Activated gamma-delta T cell treated with Interleukin-2 at 50 U/mL for 16 hours (primary cell): ENCODE data around the gene GPER1.
"Not testable (repeated sequence)": the region's sequence is repeated elsewhere in the genome, so short reads cannot be mapped to it uniquely, and the experiment has no call there.

ENCODE experiments used
- DNase-seq: peaks from one replicate; pipeline ENCODE4 v3.0.0-alpha.2; 2020

The GPER1 gene

DNA sequence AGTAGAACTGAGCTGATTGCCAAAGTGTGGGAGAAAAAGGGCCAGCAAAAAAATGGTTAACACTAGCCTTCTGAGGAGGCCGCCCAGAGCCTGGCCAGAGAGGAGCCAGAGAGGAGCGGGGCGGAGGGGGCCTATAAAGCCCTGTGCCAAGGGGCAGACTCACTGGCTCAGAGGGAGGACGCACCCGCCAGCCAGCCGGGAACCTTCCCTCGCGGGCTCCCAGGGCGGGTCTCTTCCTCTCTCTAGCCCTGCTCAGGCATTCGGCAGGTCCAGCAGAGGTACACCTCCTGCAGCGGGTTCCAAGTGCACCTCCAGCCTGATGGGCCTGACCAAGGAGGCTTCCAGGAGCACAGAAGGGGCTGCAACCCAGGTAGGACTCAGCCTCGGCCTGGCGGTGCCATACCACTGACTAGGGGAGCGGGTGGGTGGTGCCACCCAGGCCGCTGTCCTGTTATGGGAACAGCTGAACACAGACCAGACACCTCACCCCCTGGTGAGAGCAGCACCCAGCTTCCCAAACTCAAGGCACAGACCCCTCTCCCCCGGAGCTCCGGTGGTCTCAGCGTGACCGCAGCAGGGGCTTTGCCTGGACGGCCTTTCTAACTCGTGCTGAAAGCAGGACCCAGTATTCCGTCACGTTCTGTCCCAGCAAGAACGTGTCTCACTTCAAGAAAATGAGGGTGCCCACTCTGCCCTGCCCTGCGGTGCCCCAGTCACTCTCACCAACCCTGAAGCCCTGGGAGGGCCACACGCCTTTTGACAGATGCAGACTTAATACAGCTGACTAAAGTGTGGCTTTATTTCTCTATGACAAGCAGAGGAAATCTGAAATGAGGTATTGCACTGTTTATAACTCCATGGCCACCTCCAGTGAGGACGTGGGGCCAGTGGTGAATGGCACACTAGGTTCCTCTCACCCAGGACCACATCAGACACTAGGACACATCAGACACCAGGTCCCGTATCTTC is at the start of gene GPER1:
GPER1 (plus strand) TSS at position 162 of the 969 bp plus-strand sequence. CDS start 3,616 bp downstream, outside the sequence.
- DNase-seq: no peak

- DNase-seq: not testable (repeated sequence)
These were observed 47.7 kb upstream of the GPER1 start for GRCh38 chr7:1040233-1040632.

DNA sequence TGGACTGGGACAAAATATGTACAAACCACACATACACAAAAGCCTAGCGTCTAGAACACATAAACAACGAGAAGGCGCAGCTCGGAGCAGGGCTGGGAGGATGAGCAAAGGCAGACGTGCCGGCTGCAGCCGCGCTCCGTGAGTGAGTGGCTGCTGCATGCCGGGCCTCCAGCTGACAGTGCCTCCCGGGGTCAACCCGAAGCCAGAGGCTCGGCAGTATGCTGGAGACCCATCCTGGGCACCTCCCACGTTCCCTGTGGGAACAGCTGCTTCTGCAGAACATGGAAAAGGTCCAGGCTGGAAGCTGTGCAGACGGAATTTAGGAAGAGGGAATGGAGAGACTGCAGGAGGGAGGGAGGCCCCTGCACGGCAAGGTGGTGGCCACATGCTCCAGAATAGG is 47.1 kb upstream of the GPER1 start:
- DNase-seq: no peak

GRCh38 chr7:1041551-1042491 is 46.1 kb upstream of the GPER1 start:
- peak; percentile 36 for DNase-seq

DNA sequence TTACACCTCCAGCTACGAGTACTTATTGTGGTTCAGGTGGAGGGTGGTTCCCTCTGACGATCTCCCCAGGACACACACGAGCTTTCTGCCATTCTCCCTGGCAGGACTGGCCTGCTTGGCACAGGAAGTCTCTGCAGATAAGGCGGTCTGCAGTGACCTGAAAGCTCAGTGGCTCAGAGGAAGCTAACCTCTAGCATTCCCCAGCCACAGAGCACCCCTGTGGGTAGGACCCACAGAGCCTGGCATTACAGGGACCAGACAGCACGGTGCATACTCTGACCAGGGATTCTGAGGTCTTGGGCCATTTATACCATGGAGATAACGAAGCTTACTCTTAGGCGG is 45.5 kb upstream of the GPER1 start:
- no peak for DNase-seq

GRCh38 chr7:1043552-1044188 is 44.2 kb upstream of the GPER1 start:
- DNase-seq: no peak

DNA sequence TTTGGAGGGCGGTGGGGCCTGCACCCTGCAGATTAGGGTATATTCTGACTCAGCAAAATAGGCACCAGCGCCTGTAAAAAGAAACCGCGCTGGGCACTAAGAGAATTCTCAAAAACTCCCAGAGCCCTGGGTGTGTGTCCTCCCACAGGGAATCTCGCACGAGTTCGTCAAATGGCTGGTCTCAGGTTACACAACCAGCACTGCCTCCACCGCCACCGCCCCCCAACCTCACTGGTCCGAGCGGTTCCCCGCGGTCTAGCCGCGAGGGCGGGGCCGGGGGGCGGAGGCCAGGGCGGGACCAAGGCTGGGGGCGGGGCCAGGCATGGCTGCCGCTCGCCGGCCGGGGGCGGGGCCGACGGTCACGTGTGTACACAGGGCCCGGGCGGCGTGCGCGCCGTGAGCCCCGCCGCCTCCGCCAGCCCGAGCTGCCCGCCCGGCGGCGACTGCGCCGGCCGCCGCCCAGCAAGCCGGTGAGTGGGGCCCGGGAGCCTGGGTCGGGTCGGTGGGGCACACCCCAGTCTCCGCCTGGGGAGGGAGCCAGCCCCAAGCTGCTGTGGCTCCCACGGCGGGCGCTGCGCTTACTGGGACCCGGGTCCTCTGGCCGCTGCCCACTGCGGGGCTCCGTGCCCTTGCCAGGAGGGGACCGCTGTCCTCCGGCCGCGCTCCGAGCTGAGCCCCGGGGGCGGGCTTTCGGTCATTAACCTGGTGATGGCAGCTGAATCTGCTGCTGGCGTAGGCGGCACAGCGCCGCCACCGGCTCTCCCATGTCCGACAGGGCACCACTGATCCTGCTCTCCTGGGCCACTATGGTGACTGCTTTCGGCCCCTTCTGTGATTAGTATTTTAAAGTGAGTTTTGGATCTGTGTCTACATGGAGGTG is 43.5 kb upstream of the GPER1 start, which contains the start of gene GPR146:
GPR146 (plus strand) TSS at position 358 of the 880 bp plus-strand sequence. CDS start 12,970 bp downstream, outside the sequence.
- peak; percentile 93 for DNase-seq

DNA sequence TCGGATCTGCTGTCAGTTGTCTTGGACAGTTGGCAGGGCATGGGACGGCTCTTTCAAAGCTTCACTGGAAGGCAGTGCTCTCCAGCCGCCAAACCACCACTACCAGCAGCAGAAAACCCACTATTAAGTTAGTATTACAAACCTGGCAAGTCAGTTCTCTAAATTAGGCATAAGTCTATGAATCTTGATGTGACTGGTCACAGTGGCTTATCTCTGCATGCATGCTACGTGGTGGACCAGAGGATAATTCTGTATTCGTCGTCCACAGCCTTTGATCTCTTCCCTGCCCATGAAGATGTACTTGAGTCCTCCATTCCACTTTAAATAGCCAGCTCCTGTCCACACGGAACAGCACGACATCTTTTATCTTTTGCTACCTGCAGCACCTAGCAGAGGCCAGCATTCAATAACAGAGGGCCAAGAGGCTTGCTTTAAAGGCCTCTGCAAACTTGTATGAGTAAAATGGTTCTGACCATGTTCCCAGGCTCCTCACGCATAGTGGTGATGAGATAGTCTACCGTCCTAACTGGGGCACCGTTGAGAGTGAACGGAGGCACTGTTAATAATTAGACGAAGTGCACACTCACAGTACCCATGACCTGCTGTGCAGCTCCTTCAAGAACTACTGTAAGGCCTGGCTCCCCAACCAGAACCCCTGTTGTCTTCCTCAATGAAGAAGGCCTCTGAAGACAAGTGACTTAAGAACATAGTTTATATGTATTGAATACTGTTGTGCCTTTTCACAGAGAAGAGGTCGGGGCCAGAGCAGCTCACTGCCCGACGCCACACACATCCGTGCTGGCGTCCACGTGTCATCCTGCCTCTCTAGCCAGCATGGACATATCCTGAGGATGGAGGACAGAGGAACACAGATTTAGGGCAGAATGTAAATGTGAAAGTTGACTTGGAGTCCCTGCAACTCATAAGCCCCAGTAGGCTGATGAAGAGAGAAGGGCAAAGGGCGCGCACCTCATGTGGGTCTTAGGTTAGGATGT is 42.5 kb upstream of the GPER1 start:
- DNase-seq: no peak

- no peak for DNase-seq
These were observed 40.9 kb upstream of the GPER1 start for GRCh38 chr7:1046722-1047679.

DNA sequence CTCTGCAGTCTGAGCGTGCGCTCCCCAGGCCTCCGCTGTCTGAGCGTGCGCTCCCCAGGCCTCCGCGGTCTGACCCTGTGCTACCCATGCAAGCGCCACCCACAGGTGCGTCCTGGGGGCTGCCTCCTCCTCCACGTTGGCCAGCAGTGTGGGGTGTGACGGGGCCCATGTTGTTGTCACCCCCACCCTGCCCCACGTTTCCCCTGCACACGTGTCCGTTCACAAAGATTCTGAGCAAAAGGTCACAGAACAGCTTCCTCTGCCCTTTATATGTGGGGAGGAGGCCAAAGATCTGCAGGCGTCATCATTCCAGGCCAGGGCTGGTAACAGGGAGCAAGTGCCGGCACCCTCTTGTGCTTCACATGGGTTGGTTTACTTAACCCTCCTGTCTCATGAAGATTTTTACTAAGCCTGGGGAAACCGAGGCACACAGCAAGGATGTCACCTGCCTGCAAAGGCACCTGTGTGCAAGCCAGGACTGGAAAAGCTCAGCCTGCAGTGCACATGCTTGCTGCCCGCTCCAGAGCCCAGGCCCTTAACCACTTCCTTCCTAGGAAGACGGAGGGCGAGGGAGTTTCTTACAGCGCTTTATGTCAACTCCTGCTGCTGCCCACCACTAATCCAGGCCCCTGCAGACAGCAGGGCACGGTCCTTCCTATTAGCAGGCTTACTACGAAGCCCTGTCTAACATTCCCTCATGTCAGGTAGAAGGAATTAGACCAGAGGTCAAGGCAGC is 38.7 kb upstream of the GPER1 start:
- DNase-seq: no peak

GRCh38 chr7:1049801-1050200 is 38.1 kb upstream of the GPER1 start:
- DNase-seq: no peak

- DNase-seq: no peak
These were observed 37.5 kb upstream of the GPER1 start for GRCh38 chr7:1050254-1050906.

DNA sequence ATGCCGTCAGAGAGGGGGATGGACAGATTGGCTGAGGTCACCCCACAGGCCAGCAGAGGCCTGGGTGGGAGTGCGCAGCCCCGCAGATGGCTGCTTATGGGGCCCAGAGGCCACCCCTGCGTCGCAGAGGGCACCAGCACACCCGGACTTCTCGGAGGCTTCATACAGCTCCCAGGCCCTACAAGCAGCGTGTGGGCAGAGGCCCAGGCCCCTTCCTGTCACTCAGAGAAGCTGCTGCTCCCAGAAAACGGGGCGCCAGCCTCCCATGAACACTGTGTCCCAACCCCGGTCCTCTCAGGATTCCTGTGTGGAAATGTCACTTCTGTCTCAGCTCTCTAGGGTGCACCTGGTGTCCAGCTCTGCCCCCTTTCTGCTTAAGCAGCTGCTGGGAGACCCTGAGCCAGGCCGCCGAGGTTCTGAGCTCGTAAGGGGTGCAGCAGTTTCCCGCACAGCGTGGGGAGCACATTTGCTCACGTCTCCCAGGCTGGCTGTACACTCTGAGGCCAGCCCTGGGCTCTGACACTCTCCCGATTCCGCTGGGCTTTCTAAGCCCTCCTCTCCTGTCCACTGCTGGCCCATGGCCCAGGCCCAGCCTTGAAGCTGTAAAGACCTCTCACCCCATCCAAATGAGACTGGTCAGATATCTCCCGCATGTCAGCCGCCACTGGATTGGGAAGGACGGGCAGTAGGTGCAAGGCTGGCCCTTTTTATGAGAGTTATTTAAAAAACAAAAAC is 36.8 kb upstream of the GPER1 start:
- DNase-seq: no peak

GRCh38 chr7:1052031-1052818 is 35.7 kb upstream of the GPER1 start:
- DNase-seq: no peak

- no peak for DNase-seq
These were observed 34.9 kb upstream of the GPER1 start for GRCh38 chr7:1053002-1053411.

GRCh38 chr7:1053816-1054370 is 34.0 kb upstream of the GPER1 start:
- no peak for DNase-seq
